Hepatocyte (in vitro differentiated cells): Measurements from ENCODE around the gene ZNF879. TPM values are rescaled to one million over a fixed set of nuclear protein-coding genes. Genes with fewer than 3 reads are reported as not detected.
A peak's percentile ranks its signal among the peaks of the same experiment; 100 is the strongest.

Experiments
- DNase-seq: peaks from one replicate; pipeline ENCODE4 v3.0.0-alpha.2; 2016; ENCODE audit warnings: low spot score
- H2AFZ ChIP-seq: fragments of 200-600 bp; sonication (generic); 2 replicates; pipeline ENCODE4 v1.6.0; 2016; ENCODE audit warnings: antibody characterized with exemption, mild to moderate bottlenecking
- H3K27ac ChIP-seq: fragments of 200-600 bp; sonication (generic); 2 replicates; pipeline ENCODE4 v1.5.1; 2016; ENCODE audit warnings: mild to moderate bottlenecking
- H3K27me3 ChIP-seq: fragments of 200-600 bp; sonication (generic); 2 replicates; pipeline ENCODE4 v1.6.1; 2016
- H3K36me3 ChIP-seq: fragments of 200-600 bp; sonication (generic); replicated peaks from 2 replicates; pipeline ENCODE4 v1.5.1; 2016; ENCODE audit warnings: low read depth; ENCODE audit not compliant: insufficient read depth
- H3K4me1 ChIP-seq: fragments of 200-600 bp; sonication (generic); 2 replicates; pipeline ENCODE4 v1.5.1; 2016; ENCODE audit warnings: mild to moderate bottlenecking, moderate library complexity; ENCODE audit not compliant: insufficient read depth
- H3K4me2 ChIP-seq: fragments of 200-600 bp; sonication (generic); 2 replicates; pipeline ENCODE4 v1.6.0; 2016
- H3K4me3 ChIP-seq: fragments of 200-600 bp; sonication (generic); 2 replicates; pipeline ENCODE4 v1.5.1; 2016; ENCODE audit warnings: mild to moderate bottlenecking
- H3K79me2 ChIP-seq: fragments of 200-600 bp; sonication (generic); 2 replicates; pipeline ENCODE4 v1.6.0; 2017; ENCODE audit warnings: mild to moderate bottlenecking
- H3K9me2 ChIP-seq: fragments of 200-600 bp; sonication (generic); replicated peaks from 2 replicates; pipeline ENCODE4 v1.6.0; 2017; ENCODE audit warnings: mild to moderate bottlenecking; ENCODE audit not compliant: insufficient read depth
- H3K9me3 ChIP-seq: fragments of 200-600 bp; sonication (generic); 2 replicates; pipeline ENCODE4 v1.5.1; 2016; ENCODE audit warnings: low read depth, mild to moderate bottlenecking
- H4K20me1 ChIP-seq: fragments of 200-600 bp; sonication (generic); 2 replicates; pipeline ENCODE4 v1.6.0; 2016; ENCODE audit warnings: mild to moderate bottlenecking; ENCODE audit not compliant: insufficient read depth, poor library complexity, severe bottlenecking
- CTCF ChIP-seq: fragments of 200-600 bp; sonication (generic); IDR thresholded peaks from 2 replicates; pipeline ENCODE4 v1.5.1; 2016; ENCODE audit warnings: antibody characterized with exemption, mild to moderate bottlenecking; ENCODE audit not compliant: poor library complexity
- EZH2 ChIP-seq: fragments of 200-600 bp; sonication (generic); IDR thresholded peaks from 2 replicates; pipeline ENCODE4 v1.6.1; 2016; ENCODE audit warnings: antibody characterized with exemption, mild to moderate bottlenecking, borderline replicate concordance
- EZH2phosphoT487 ChIP-seq: fragments of 200-600 bp; sonication (generic); IDR thresholded peaks from one replicate; pipeline ENCODE4 v1.6.1; 2018; ENCODE audit warnings: antibody characterized with exemption, mild to moderate bottlenecking, low read depth, moderate library complexity; ENCODE audit not compliant: unreplicated experiment, severe bottlenecking
- WGBS: methylation state at CpG from one replicate; pipeline ENCODE4 v1.1.6; 2016; ENCODE audit warnings: low lambda C conversion rate; ENCODE audit errors: missing lambda C conversion rate; 5-methylcytosine and 5-hydroxymethylcytosine counted together
- polyA plus RNA-seq: library from polyadenylated mRNA; unstranded; fragments of >200 nt; fragmentation: Nextera tagmentation; extraction: Ambion mirVana; gene quantifications from 2 replicates; pipeline ENCODE4 v1.2.1, GENCODE V29; 2016
- total RNA-seq: library from RNA; depleted of rRNA; stranded (reverse); fragments of >200 nt; gene quantifications from 2 replicates; pipeline ENCODE4 v1.2.3, GENCODE V29; 2014

The ZNF879 gene
- total and polyA plus RNA-seq, 2 experiments from 2014 or later: 3.6 to 4.0 TPM

DNA sequence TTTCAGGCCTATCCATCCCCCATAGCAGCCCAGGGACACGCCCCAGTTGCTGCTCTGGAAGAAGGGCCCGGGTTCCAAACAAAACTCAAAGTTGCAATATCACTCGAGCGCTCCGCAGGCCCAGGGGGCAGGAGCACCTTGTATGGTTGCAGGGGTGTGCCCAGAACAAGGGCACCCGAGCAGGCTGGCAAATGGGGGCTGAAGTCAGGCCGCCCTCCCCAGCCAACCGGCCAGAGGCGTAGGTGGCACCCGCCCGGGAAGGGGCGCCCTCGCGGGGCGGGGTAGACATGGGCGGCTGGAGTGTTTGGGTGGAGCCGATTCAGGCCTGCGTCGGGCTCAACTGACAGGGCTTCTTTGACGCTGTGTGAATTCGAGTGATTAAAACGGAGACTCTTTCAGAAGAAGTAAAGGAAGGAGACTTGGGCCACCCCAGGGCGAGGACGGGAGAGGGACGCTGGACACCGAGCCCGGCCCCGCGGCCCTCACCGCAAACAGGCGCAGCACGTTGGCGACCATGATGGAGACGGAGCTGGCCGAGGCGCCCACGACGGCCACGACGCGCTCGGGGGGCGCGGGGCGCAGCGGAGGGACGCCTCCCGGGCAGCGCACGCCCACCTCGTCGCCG, 29.5 kb upstream of the ZNF879 start:
- no peak overlapping the region for H2AFZ ChIP-seq
- no peaks in the 10 kb centered on the region for H3K79me2 ChIP-seq
- WGBS: 62% methylated on average over 26 of the region's 53 CpGs
- H3K27ac ChIP-seq: no peak overlapping the region
- no peak for DNase-seq
- H3K4me2 ChIP-seq: peak overlapping the region; percentile 65
- peaks cover 35% of the 10 kb centered on the region for H3K27me3 ChIP-seq
- H3K9me3 ChIP-seq: no peaks in the 10 kb centered on the region
- H3K4me3 ChIP-seq: no peak overlapping the region
- no peak for TF ChIP-seq EZH2
- no peak for TF ChIP-seq CTCF
- TF ChIP-seq EZH2phosphoT487: no peak
- H3K4me1 ChIP-seq: no peaks in the 10 kb centered on the region
- no peaks in the 10 kb centered on the region for H4K20me1 ChIP-seq
- H3K9me2 ChIP-seq: no peaks in the 10 kb centered on the region
- no peaks in the 10 kb centered on the region for H3K36me3 ChIP-seq

- DNase-seq: no peak
- peaks cover 35% of the 10 kb centered on the region for H3K27me3 ChIP-seq
- H3K9me3 ChIP-seq: no peaks in the 10 kb centered on the region
- H3K4me3 ChIP-seq: no peak within 1 kb of the TSS
- TF ChIP-seq CTCF (no peak), EZH2phosphoT487 (no peak), EZH2 (no peak)
- no peaks in the 10 kb centered on the region for H3K36me3 ChIP-seq
- peak within 1 kb of the TSS; percentile 65 for H3K4me2 ChIP-seq
- no peak within 1 kb of the TSS for H3K27ac ChIP-seq
- no peak within 1 kb of the TSS for H2AFZ ChIP-seq
- no peaks in the 10 kb centered on the region for H3K9me2 ChIP-seq
- no peaks in the 10 kb centered on the region for H3K79me2 ChIP-seq
- no peaks in the 10 kb centered on the region for H4K20me1 ChIP-seq
- H3K4me1 ChIP-seq: no peaks in the 10 kb centered on the region
- 6% methylated on average over 67 of the region's 97 CpGs for WGBS
These were observed 28.8 kb upstream of the ZNF879 start, which contains the start of gene GRM6 for GRCh38 chr5:178994580-178995340. TSS of gene GRM6 (minus strand) at chr5:178995320. CDS start at chr5:178994944, 376 bp downstream.

GRCh38 chr5:178995341-178995690, 28.3 kb upstream of the ZNF879 start:
- Histone ChIP-seq H3K4me2 (peak overlapping the region; percentile 65), H3K9me2 (no peaks in the 10 kb centered on the region), H3K36me3 (no peaks in the 10 kb centered on the region), H3K9me3 (no peaks in the 10 kb centered on the region), H2AFZ (no peak overlapping the region), H3K79me2 (no peaks in the 10 kb centered on the region), H3K4me3 (no peak overlapping the region), H3K27ac (no peak overlapping the region), H3K4me1 (no peaks in the 10 kb centered on the region), H3K27me3 (peaks cover 35% of the 10 kb centered on the region), H4K20me1 (no peaks in the 10 kb centered on the region)
- WGBS: 26% methylated on average over 6 of the region's 6 CpGs
- TF ChIP-seq CTCF (no peak), EZH2phosphoT487 (no peak), EZH2 (no peak)
- DNase-seq: no peak
